Ecto neural progenitor cell (in vitro differentiated cells): ENCODE results near the gene OASL.
"Not testable (repeated sequence)": the region's sequence is repeated elsewhere in the genome, so short reads cannot be mapped to it uniquely, and the experiment has no call there.

ENCODE experiments used
- DNase-seq: peaks from one replicate; pipeline ENCODE4 v3.0.0-alpha.2; 2018; ENCODE audit warnings: low spot score

OASL gene

DNA sequence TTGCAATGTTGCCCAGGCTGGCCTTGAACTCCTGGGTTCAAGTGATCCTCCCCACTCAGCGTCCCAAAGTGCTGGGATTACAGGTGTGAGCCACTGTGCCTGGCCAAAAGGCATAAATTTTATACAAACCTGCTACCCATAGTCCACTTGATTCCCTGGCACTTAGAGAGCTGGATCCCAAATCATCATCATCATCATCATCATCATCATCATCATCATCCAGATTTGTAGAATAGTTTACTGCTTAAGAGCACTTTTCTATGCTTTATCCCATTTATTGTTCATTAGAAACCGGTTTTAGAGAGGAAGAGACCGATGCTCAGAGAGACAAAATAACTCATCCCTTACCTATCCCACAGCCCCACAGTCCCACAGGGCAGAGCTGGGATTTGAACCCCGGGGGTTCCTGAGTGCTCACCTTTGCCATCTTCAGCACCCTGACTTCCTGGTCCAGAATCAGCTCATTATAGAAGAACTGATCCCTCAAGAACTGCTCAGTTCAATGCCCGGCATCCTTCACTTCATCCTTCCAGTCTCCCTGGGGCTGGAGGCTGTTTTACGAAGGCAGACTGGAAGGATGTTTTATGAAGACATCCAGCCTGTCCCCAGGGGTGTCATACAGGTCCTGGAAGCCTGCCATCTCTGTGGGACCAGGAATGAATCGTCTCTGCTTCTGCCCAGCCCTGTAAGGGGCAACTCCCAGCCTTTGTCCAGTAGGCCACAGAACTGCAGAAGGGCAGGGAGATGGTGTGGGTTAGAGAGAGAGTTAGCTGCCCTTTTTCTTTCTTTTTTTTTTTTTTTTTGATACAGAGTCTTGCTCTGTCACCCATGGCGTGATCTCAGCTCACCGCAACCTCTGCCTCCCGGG lies 20.2 kb upstream of the OASL start:
- no peak for DNase-seq

- DNase-seq, result peak; percentile 28
Measured at GRCh38 chr12:121057794-121058193, 18.7 kb upstream of the OASL start.

GRCh38 chr12:121053706-121054105 lies 14.7 kb upstream of the OASL start:
- no peak for DNase-seq

DNA sequence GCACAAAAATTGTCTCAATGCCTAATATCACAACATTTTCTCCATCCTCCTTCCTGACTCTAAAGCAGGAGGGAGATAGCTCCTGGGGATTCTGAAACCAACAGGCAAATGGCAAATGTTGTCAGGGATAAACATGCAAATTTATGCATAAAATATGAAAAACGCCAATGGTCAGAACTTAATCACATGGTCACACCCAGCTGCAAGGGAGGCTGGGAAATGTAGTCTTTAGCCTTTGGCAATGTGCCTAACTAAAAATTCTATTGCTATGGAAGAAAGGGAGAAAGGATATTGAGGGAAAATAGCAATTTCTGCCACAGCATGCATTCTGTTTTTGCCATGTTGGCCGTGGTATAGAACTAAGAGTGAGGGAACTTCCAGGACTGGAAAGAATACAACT lies 11.7 kb upstream of the OASL start:
- no peak for DNase-seq

GRCh38 chr12:121048442-121048841 lies 9.4 kb upstream of the OASL start:
- DNase-seq, result no peak

DNA sequence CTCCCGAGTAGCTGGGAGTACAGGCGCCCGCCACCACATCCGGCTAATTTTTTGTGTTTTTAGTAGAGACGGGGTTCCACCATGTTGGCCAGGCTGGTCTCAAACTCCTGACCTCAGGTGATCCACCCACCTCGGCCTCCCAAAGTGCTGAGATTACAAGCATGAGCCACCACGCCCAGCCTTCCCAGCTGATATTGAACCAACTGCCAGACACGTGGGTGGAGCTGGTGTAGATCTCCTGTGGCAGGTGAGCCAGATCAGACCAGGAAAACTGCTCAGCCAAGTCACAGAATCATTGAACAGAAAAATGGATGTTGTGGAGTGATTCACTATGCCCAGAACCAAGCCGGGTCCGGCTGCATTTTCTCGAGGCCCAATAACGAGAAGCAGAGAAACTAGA lies 8.4 kb upstream of the OASL start:
- DNase-seq, result not testable (repeated sequence)

DNA sequence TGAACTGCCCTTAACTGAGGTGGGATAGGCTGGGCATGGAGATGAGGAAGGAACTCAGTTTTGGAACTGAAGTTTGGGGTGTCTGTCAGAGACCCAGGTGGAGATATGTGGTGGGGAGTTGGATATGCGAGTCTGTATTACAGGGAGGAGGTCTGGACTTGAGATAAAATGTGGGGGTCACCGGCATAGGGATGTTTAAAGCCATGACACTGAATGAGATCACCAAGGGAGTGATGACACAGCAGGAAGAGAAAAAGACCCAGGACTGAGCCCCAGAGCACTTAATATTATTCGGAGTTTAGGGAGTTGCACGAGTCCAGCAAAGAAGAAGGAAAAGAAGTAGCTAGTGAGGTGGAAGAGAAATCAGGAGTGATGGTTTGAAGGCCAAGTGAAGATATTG lies 4.0 kb upstream of the OASL start:
- no peak for DNase-seq

GRCh38 chr12:121036810-121037326 lies 2.2 kb downstream of the OASL start:
- no peak for DNase-seq

- DNase-seq, result no peak
Measured at GRCh38 chr12:121034616-121035305, 4.3 kb downstream of the OASL start.

DNA sequence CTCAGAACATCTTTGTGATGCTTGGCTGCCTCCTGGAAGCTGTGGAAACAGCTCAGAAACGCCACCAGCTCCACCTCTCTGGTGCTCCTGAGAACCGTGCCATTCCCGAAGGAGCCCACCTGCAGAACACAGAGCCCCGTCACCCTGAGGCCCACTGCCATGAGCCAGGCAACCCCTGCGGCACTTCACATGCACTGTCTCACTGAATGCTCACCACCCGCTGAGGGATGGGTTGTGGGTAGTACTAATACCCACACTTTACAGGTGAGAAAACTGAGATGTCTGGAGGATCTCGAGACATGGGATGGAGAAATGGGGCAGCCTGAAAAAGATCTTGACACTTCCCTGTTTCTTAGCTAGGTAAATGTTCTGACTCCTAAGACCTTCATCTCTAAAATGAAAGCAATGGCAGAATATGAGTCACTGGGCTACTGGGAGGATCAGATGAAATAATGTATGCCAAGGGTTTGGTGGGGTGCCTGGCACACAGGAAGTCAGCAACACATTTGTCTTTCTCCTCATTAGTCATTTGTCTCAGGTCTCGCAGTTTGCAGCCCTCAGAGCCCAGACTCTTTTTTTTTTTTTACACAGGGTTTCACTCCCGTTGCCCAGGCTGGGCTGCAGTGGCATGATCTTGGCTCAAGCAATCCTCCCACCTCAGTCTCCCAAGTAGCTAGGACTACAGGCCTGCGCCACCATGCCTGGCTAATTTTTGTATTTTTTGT lies 5.3 kb downstream of the OASL start:
- no peak for DNase-seq

GRCh38 chr12:121030576-121031212 lies 8.4 kb downstream of the OASL start:
- no peak for DNase-seq

DNA sequence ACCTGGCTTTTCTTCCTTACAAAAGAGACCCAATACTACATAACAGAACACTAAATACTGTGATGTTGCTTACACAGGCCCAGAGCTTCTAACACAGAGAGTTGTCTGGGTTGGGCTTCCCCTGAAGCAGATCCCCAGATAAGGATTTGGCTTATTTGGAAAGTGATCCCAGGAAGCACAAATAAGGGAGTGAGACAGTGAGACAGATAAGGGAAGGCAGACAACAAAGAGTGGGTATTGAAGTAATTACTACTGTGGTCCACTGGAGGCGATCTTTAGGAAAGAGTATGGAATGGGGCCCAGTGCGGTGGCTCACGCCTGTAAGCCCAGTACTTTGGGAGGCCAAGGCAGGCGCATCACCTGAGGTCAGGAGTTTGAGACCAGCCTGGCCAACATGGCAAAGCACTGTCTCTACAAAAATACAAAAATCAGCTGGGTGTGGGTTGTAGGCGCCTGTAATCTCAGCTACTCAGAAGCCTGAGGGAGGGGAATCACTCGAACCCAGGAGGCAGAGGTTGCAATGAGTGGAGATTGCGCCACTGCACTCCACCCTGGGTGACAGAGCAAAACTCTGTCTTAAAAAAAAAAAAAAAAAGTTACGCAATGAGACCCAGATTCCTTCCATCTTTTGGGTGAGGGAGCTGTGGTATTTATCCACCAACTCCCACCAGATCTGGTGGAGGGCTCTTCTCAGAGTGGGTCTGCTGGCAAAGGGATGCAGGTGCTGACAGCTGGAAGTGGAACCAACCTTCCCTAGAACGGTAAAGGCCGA lies 12.6 kb downstream of the OASL start:
- no peak for DNase-seq

DNA sequence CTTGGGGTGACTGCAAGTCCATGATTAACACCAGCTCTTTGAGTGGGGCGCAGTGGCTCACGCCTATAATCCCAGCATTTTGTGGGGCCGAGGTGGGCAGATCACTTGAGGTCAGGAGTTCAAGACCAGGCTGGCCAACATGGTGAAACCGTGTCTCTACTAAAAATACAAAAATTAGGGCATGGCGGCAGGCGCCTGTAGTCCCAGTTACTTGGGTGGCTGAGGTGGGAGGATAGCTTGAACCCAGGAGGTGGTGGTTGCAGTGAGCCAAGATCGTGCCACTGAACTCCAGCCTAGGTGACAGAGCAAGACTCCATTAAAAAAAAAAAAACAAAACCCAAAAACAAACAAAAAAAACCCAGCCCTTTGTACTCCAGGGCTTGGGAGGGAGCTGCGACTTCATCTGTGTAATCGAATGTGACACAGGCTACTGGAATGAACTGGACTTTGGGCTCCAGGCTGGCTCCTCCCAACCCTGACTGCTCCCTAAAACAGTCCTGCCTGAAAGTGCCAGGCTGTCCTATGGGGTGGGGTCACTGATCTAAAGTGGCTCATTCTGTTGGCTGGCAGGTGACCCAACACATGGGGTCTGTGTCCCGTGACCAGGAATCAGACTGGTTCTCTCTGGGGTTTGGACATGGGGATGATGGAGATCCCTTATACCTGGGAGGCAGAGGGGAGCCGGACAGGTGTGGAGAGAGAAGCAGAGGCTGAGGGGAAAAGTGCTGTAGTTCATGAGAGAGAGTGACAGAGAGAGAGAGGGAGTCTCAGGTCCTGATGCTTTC lies 13.4 kb downstream of the OASL start:
- no peak for DNase-seq

GRCh38 chr12:121023799-121024198 lies 15.2 kb downstream of the OASL start:
- DNase-seq, result no peak

DNA sequence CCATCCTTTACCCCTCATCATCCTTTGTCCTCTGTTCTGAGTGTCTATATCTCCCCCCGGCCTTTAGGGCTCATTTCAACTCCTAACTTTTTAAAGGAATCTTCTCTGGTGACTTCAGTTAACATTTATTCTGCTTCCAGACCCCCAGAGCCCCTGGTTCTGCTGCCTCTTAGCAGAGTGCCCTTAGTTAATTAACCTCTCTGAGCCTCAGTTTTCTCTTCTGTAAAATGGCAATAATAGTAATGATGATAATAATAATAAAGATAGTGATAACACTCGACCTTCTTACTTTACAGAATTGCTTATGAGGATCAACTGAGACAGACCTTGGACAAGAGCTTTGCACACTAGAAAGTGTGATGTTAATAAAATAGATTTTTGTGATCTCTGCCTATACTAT lies 16.3 kb downstream of the OASL start:
- DNase-seq, result no peak

- no peak for DNase-seq
Measured at GRCh38 chr12:121021754-121022153, 17.3 kb downstream of the OASL start.

DNA sequence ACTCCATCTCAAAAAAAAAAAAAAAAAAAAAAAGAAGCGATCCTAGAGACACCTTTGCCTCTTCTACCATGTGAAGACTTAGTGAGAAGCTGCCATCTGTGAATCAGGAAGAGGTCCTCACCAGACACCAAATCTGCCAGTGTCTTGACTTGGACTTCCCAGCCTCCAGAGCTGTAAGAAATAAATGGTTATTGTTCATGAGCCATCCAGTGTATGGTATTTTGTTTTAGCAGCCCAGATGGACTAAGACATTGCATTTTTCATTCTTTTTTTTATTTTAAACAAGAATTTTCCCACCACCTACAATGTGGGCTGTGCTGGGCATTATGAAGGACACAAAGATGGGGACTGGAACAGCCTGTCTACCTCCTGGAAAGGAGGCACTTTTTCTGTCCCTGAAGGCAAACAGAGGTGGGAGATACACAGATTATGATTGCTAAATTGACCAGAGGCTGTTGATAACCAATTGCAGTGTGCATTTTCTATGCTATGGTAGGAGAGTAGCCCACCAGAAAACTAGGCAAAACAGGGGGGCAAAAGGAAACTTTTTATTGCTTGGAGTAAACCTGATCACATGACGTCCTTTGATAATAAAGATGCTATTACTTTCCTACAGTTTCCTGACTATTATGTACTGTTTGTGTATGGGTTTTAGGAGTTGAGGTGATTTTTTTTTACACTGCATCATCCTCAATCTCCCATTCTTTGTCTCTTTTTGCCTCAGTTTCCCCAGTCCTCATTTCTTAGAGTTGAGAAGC lies 20.0 kb downstream of the OASL start:
- DNase-seq, result no peak

DNA sequence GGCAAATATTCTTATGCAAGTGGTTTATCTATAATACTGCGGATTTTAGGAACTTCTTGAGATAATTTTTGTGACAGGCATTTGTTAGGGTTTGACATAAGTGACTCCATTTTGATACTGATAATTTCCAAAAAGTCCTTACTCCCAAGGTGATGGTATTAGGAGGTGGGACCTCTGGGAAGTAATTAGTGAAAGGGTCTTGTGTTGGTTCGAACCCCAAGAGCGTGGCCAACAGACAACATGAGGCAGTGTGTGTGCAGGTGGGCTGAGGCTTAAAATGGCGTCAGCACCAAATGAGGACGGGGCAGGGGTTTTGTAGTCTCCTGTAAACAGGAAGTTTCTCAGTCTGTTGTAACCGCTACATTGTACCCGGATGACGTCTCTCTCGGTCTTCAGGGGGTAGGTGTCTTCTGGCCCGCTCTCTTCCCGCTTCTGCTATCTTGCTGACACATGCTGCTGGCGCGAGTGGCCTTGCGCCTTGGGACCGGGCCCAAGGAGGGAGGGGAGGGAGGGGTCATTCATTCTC lies 21.0 kb downstream of the OASL start:
- no peak for DNase-seq
